Measurements from ENCODE around the gene CCDC137.
"Not testable (repeated sequence)": the region's sequence is repeated elsewhere in the genome, so short reads cannot be mapped to it uniquely, and the experiment has no call there.

The CCDC137 gene

DNA sequence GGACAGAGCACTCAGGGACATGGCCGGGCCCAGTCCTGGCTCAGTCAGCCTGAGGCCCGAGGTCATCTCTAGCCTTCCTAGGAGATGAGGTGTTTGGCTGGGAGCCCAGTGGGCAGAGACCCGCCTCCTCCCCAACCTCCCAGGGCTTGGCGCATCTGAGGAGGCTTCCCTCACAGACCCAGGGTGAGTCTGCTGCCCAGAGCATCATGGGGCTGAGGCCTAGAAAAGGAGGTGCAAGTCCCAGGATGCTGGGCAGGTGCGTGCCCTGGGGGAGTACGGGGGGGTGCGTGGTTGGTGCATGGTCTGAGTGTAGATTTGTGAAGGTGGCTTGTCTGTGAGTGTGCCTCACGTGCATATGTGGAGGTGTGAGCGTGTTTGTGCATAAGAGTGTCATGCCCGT, 14.8 kb upstream of the CCDC137 start:
- DNase-seq = peak; percentile 7

GRCh38 chr17:81652906-81653771, 13.4 kb upstream of the CCDC137 start:
- no peak for DNase-seq

DNA sequence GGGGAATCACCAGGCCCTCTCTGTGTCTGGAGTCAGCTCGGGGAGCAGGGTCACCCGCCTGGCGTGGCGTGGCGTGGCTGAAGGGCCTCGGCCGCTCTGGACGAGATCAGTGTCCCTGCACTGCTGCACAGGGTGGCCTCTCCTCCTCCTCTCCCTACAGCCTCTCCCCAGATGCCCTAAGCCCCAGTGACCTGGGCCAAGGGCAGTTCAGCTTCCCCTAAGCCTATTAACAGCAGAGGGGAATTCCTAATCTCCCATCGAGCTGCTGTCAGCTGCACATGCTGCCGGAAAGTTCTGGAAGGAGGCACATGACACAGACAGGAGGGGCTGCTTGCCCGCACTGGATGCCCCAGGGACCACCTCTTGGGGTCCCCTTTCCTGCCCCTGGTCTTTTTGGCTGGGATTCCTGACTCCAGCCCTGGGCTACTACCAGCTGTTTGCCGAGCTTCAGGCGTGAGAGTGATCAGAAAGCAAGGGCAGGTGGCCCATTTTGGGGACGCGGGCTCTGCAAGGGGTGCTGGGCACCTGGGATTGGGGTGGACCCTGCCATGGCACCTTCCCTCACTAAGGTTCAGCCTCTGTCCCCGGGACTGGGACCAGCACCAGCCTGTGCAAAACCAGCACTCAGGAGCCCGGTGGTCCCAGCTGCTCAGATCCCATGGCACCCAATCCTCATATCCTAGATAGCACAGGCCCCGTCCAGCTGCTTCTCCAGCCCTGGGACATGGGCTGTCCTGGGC, 11.0 kb upstream of the CCDC137 start:
- no peak for DNase-seq

DNA sequence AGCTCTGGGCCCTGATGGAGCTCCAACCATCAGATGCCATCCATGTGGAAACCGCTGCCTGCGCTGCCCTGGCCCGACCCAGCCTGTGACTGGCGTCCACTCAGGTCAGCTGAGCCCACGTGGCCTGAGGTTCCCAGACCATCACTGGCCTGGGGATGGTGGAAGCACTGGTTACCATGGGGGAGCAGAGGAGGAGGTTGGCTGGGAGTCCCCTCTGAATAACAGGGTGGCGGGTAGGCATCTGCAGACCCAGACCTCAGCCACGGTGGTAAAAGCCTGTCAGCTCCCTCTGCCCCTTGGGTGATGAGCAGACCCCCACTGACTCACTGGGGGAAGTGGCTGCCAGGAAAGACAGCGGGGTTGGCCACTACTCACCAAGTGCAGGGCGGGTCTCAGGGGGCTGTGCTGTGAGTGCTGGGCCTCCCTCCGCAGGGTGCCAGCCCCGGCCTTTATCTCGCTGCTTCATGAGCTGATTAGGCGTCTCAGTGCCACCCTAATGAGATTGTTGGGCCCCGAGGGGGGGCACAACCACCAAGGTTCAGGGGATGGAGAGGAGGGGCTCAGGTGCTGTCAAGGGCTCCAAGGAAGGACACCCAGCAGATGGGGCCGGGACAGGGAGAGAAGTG, 10.3 kb upstream of the CCDC137 start, which contains the start of gene PDE6G:
Gene PDE6G (minus strand): TSS at position 425 of the 626 bp plus-strand sequence. CDS start 3,237 bp downstream, outside the sequence.
- DNase-seq = no peak

GRCh38 chr17:81656835-81657234, 9.7 kb upstream of the CCDC137 start:
- DNase-seq = no peak

GRCh38 chr17:81659038-81659437, 7.5 kb upstream of the CCDC137 start:
- DNase-seq = no peak

DNA sequence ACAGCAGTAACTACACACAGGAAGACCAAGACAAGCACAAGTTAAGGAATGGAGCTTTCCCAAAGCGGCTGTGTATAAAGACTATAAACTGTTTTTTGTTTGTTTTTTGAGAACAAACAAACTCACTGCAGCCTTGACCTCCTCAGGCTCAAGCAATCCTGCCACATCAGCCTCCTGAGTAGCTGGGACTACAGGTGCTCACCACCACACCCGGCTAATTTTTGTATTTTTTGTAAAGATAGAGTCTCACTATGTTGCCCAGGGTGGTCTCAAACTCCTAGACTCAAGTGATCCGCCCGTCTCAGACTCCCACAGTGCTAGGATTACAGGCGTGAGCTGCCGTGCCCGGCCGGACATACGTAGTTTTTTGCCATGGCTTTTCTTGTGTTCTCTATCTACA, 6.1 kb upstream of the CCDC137 start:
- DNase-seq = no peak

GRCh38 chr17:81662002-81662401, 4.5 kb upstream of the CCDC137 start:
- no peak for DNase-seq

GRCh38 chr17:81664051-81664470, 2.5 kb upstream of the CCDC137 start:
- no peak for DNase-seq

DNA sequence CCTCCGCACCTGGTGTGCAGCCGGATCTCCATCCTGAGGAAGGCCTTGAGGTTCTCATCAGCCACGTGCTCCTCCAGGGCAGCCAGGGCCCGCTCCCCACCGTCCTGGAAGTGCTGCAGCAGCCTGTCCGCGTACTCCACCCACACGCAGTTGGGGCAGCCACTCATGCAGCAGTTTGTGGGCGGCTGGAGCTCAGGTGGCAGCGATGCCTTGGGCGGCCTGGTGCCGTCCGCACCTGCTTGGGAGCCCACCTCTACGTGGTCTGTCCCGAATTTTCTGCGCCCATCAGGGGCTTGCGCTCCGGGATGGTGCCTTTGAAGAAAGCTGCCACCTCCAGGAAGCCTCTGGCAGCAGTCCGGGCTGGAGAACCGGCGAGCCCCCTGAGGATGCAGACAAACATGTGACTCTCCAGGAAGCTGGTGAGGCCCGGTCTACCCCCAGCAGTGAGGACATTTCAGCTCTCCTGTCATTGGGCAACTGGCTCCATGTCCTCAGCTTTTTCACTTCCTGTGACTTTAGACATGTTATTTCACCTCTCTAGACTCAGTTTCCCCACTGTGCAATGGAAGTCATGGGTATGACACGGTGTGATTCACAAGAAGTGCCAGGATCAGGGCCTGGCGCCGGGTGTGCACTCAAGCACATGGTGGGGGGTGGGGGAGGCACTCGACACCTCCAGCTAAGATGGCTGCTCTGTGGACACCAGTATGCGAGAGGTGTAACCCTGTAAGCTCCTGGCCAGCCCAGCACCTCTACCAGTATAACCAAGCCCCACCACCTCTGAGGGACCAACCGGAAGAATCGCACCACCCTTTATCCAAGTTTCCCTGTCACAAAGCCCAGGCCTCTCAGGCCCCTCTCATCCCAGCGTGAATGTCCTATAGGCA, 1.1 kb upstream of the CCDC137 start:
- peak; percentile 15 for DNase-seq

DNA sequence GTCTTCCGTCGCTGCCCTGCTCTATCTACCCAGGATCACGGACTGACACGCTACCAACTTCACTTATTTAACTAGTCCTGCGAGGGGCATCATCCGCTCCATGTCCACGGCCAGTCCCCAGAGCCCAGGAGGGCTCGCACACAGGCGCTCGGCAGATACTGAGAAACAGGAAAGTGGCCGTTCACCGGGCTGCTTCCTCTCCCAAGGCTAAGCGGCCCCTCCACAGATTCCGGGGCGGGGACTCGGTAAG, 520 bp upstream of the CCDC137 start:
- DNase-seq = no peak

GRCh38 chr17:81667754-81668153, 1.2 kb downstream of the CCDC137 start:
- no peak for DNase-seq

- no peak for DNase-seq
Measured at GRCh38 chr17:81672504-81672903, 6.0 kb downstream of the CCDC137 start.

GRCh38 chr17:81672954-81673353, 6.4 kb downstream of the CCDC137 start:
- no peak for DNase-seq

GRCh38 chr17:81673561-81674258, 7.2 kb downstream of the CCDC137 start:
- no peak for DNase-seq

DNA sequence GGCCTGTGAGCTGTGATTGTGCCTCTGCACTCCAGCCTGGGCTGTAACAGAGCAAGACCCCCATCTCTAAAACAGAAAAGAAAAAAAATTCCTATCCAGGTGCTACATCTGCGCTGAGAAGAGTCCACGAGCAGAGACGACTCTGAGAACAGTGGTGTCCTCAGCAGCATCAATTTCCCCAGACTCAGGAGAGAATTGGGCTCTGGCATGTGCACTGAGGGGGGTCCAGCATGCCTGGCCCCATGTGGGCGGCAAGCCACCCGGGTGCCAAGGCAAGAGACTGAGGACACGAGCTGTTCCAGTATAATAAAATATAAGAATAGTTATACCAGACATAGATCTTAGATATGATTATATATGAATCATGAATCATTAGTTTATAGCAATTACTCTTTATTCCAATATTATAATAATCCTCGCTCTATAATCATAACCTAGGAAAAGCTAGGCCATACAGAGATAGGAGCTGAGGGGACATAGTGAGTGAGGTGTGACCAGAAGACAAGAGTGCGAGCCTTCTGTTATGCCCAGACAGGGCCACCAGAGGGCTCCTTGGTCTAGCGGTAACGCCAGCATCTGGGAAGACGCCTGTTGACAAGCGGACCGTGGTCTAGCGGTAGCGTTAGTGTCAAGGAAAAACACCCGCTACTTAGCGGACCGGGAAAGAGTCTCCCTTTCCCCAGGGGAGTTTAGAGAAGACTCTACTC, 9.1 kb downstream of the CCDC137 start:
- DNase-seq = not testable (repeated sequence)

DNA sequence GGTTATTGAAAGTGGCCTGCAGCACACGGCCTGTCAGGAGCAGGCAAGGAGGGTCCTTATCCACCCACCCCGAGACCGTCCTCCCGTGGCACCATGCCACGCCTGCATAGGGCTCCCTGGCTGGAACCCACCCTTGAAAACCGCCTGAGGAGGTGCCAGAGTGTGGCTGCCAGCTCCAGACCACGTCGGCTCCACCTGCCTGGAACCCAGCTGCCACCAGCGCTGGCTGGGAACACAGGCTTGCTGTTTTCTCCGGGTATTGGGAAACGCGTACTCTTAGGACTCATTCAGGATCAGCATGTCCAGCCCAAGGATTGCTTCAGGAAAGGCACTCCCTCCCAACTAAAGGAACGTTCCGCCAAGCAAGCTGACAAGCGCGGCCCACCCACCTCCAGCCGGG, 10.4 kb downstream of the CCDC137 start:
- no peak for DNase-seq

- no peak for DNase-seq
Measured at GRCh38 chr17:81680150-81680549, 13.6 kb downstream of the CCDC137 start.

DNA sequence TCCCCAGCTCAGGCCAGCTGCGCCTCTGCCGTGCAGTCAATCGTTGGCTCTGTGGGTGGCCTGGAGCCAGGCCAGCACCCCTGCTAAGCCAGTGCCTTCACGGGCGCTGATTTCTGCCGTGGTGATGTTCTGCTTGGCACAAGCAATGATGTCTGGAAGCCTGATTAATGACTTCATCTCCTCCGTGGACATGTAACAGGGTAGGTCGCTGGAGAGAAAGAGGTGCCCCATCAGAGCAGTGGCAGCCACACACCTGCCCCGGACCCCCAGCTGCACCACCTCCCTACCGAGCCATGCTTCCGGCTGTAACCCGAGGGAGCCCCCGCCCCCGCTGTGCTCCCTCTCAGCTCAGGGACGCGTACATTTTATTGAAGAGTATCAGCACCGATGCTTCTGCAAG, 15.1 kb downstream of the CCDC137 start:
- peak; percentile 57 for DNase-seq

DNA sequence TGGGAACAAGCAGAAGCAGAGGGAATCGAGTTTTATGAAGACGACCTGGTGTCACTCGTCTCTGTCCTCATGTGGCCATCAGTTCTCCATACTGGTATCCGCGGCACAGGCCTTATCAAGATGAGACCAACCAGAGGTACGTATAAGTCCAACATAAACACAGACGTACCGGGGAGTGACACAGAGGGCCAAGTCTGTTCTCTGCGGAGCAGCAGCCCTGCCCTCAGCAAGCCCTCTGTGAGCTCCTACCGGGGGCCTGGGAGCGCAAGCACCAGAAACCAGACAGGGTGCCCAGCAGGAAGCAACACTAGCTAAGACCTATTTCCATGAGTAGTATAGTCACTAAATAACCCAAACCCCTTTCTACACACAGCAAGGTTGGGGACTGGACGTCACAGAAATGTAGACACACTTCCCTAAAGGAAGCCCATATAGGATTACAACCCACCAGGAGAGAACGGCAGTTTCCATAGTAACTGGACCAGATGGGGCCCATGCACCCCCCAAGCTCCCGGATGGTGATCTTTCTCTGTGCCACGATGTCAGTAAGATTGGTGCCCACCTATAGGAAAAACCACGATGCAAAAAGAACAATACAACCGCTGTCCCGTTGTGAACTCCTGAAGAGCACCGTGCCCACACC, 16.1 kb downstream of the CCDC137 start:
- no peak for DNase-seq

DNA sequence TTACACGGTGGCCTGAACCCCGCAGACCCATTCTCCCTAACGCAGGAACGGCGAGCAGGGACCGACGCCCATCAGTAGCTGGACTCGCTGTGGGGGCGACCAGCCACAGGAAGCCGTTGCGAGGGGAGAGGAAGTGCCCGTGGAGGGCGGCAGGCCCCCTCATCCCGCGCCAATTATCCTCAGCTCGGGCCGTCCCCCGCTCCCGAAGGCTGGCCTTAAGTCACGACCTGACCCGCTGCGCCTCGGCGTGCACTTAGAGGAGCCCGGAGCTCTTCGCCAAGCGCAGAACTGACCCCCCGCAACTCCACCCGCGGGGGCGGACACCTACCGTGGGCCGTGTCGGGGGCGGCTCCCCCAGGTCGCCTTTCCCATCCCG, 16.7 kb downstream of the CCDC137 start:
- DNase-seq = no peak
